HEK293 (cell line): ENCODE measurements around the gene GIT1.

Experiments used
- CTCF ChIP-seq: fragments of 450-650 bp; formaldehyde crosslinking; IDR thresholded peaks from 2 replicates; pipeline ENCODE4 v1.5.1; 2016; ENCODE audit warnings: missing biosample characterization, missing genetic modification characterization
- PRDM1 ChIP-seq: fragments of 450-650 bp; formaldehyde crosslinking; IDR thresholded peaks from 2 replicates; pipeline ENCODE4; 2016; ENCODE audit warnings: missing biosample characterization, missing genetic modification characterization
- REST ChIP-seq: fragments of 450-650 bp; formaldehyde crosslinking; IDR thresholded peaks from 2 replicates; pipeline ENCODE4 v1.5.1; 2016; ENCODE audit warnings: missing biosample characterization, missing genetic modification characterization
- TCF7L2 ChIP-seq: IDR thresholded peaks from 2 replicates; pipeline ENCODE4 v1.6.1; 2011; ENCODE audit warnings: low read depth, mild to moderate bottlenecking, inconsistent platforms, low read length, moderate library complexity, borderline replicate concordance
- ZBTB48 ChIP-seq: fragments of 450-650 bp; formaldehyde crosslinking; IDR thresholded peaks from 2 replicates; pipeline ENCODE4 v1.5.1; 2016; ENCODE audit warnings: missing biosample characterization, missing genetic modification characterization
- ZBTB7A ChIP-seq: fragments of 450-650 bp; formaldehyde crosslinking; IDR thresholded peaks from 2 replicates; pipeline ENCODE4 v1.5.1; 2016; ENCODE audit warnings: low read depth, missing biosample characterization, missing genetic modification characterization
- ZNF121 ChIP-seq: fragments of 450-650 bp; formaldehyde crosslinking; IDR thresholded peaks from 2 replicates; pipeline ENCODE4 v1.5.1; 2016; ENCODE audit warnings: missing biosample characterization, missing genetic modification characterization
- ZNF138 ChIP-seq: fragments of 450-650 bp; formaldehyde crosslinking; IDR thresholded peaks from 2 replicates; pipeline ENCODE4 v1.5.1; 2016; ENCODE audit warnings: missing biosample characterization, missing genetic modification characterization, borderline replicate concordance
- ZNF157 ChIP-seq: fragments of 450-650 bp; formaldehyde crosslinking; IDR thresholded peaks from 2 replicates; pipeline ENCODE4 v1.5.1; 2016; ENCODE audit warnings: missing biosample characterization, missing genetic modification characterization
- ZNF2 ChIP-seq: fragments of 450-650 bp; formaldehyde crosslinking; IDR thresholded peaks from 2 replicates; pipeline ENCODE4 v1.5.1; 2016; ENCODE audit warnings: missing biosample characterization, missing genetic modification characterization
- ZNF37A ChIP-seq: fragments of 450-650 bp; IDR thresholded peaks from 2 replicates; pipeline ENCODE4 v1.5.1; 2018; ENCODE audit warnings: missing biosample characterization, missing genetic modification characterization
- ZNF488 ChIP-seq: fragments of 450-650 bp; formaldehyde crosslinking; IDR thresholded peaks from 2 replicates; pipeline ENCODE4 v1.5.1; 2016; ENCODE audit warnings: missing biosample characterization, missing genetic modification characterization
- ZNF670 ChIP-seq: fragments of 450-650 bp; formaldehyde crosslinking; IDR thresholded peaks from 2 replicates; pipeline ENCODE4 v1.5.1; 2016; ENCODE audit warnings: missing biosample characterization, missing genetic modification characterization, low read depth

GRCh38 chr17:29533976-29534375 lies 55.5 kb downstream of the GIT1 start:
- TF ChIP-seq ZBTB7A: no peak
- TF ChIP-seq TCF7L2: no peak
- TF ChIP-seq ZBTB48 (tag by site-specific recombination): no peak
- no peak for TF ChIP-seq CTCF (tag by site-specific recombination)
- no peak for TF ChIP-seq ZNF121
- no peak for TF ChIP-seq ZNF37A (tag by site-specific recombination)
- no peak for TF ChIP-seq ZNF2
- no peak for TF ChIP-seq ZNF157 (tag by site-specific recombination)
- TF ChIP-seq ZNF488 (tag by site-specific recombination): no peak
- no peak for TF ChIP-seq ZNF670 (tag by site-specific recombination)
- no peak for TF ChIP-seq ZNF138
- no peak for TF ChIP-seq PRDM1 (tag by site-specific recombination)
- TF ChIP-seq REST (tag by site-specific recombination): no peak
